IgD-negative memory B cell (primary cell): ENCODE measurements around the gene ZP2. TPM values are rescaled to one million over a fixed set of nuclear protein-coding genes. Genes with fewer than 3 reads are reported as not detected.
"Not testable (repeated sequence)": the region's sequence is repeated elsewhere in the genome, so short reads cannot be mapped to it uniquely, and the experiment has no call there.

ENCODE experiments used
- H3K27ac Mint-ChIP-seq, 3 donors: one replicate each; pipeline ENCODE4 v1.8.0; 2020 to 2022; ENCODE audit warnings: mild to moderate bottlenecking in 3 of 3, mixed read lengths in 3 of 3, moderate library complexity in 1 of 3
- H3K27me3 Mint-ChIP-seq: one replicate; pipeline ENCODE4 v1.8.0; 2021; ENCODE audit warnings: mixed read lengths
- H3K36me3 Mint-ChIP-seq: one replicate; pipeline ENCODE4 v1.8.0; 2020; ENCODE audit warnings: mild to moderate bottlenecking, mixed read lengths
- H3K4me1 Mint-ChIP-seq, 3 donors: one replicate each; pipeline ENCODE4 v1.8.0; 2020 to 2022; ENCODE audit warnings: mixed read lengths in 3 of 3, mild to moderate bottlenecking in 1 of 3
- H3K4me3 Mint-ChIP-seq, 4 donors: one replicate each; pipeline ENCODE4 v1.8.0; 2020 to 2022; ENCODE audit warnings: mild to moderate bottlenecking in 4 of 4, mixed read lengths in 4 of 4, moderate library complexity in 3 of 4
- H3K9me3 Mint-ChIP-seq, 3 donors: one replicate each; pipeline ENCODE4 v1.8.0; 2020 to 2021; ENCODE audit warnings: mixed read lengths in 3 of 3, mild to moderate bottlenecking in 1 of 3
- polyA plus RNA-seq: library from polyadenylated mRNA; unstranded; fragments of 300-500 nt; fragmentation: Illumina TruSeq; gene quantifications from one replicate; pipeline ENCODE4 v1.2.3, GENCODE V29; 2021

ZP2 gene
- not detected for polyA plus RNA-seq

DNA sequence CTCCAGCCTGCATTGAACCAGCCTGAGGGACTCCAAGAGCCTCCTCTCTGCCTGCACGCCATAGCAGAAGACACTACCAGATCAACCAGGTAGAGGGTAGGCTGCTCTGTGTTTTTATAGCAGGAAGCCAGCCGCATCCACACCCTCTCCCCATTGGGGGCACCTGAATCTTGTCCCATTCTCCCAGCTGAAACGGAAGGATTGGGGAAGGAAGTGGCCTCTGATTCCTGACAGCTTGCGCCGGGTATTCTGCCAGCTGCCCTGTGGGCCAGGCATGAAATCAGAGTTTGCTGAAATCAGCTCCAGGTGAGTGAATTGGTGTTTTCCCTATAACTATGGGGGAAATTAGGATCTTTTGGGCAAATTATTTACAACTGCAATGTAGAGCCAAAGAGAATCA is at the start of gene ZP2:
ZP2 (minus strand) TSS at position 89 of the 400 bp plus-strand sequence; CDS start at position 62, 27 bp downstream.
- H3K9me3 Mint-ChIP-seq: peaks cover 0 to under 1% (median 0%) of the 10 kb centered on the region in 3 donors
- H3K4me1 Mint-ChIP-seq: peaks cover 0 to 2% (median 0%) of the 10 kb centered on the region in 3 donors
- H3K4me3 Mint-ChIP-seq: no peak within 1 kb of the TSS
- peaks cover 4% of the 10 kb centered on the region for H3K36me3 Mint-ChIP-seq
- H3K27me3 Mint-ChIP-seq: peaks cover 23% of the 10 kb centered on the region
- H3K27ac Mint-ChIP-seq: no peak within 1 kb of the TSS

- peaks cover 10% of the 10 kb centered on the region for H3K27me3 Mint-ChIP-seq
- no peaks in the 10 kb centered on the region for H3K9me3 Mint-ChIP-seq
- no peak overlapping the region for H3K27ac Mint-ChIP-seq
- no peak overlapping the region for H3K4me3 Mint-ChIP-seq
- H3K4me1 Mint-ChIP-seq: peaks cover 1 to 3% (median 2%) of the 10 kb centered on the region in 3 donors
- H3K36me3 Mint-ChIP-seq: no peaks in the 10 kb centered on the region
These were observed 45.9 kb upstream of the ZP2 start for GRCh38 chr16:21257284-21257683.

GRCh38 chr16:21256636-21257035 is 45.3 kb upstream of the ZP2 start:
- Mint-ChIP-seq H3K4me1 (peaks cover 1 to 3% (median 2%) of the 10 kb centered on the region in 3 donors), H3K27me3 (peaks cover 10% of the 10 kb centered on the region), H3K4me3 (no peak overlapping the region), H3K9me3 (no peaks in the 10 kb centered on the region), H3K27ac (no peak overlapping the region), H3K36me3 (no peaks in the 10 kb centered on the region)

DNA sequence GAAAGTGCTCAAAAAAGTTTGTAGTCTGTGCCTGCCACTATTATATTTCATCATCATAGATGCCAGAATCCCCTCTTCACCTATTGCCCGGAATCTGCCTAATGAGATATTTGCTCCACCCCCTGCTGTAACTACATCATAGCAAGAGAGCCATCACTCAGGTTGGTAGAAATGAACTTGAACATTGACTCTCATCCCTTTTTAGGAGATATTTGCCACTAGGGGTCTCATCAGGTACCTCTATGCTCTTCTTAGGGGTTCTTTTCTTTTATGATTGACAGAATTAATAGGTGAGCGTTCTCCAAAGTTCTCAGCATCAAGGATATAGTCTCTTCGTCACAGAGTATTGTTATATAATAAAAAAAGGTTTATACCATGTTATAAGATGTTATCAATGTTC is 42.1 kb upstream of the ZP2 start:
- Mint-ChIP-seq H3K4me1 (peaks cover 6 to 10% (median 9%) of the 10 kb centered on the region in 3 donors), H3K36me3 (no peaks in the 10 kb centered on the region), H3K27me3 (peaks cover 18% of the 10 kb centered on the region), H3K4me3 (no peak overlapping the region), H3K9me3 (no peaks in the 10 kb centered on the region), H3K27ac (no peak overlapping the region)

DNA sequence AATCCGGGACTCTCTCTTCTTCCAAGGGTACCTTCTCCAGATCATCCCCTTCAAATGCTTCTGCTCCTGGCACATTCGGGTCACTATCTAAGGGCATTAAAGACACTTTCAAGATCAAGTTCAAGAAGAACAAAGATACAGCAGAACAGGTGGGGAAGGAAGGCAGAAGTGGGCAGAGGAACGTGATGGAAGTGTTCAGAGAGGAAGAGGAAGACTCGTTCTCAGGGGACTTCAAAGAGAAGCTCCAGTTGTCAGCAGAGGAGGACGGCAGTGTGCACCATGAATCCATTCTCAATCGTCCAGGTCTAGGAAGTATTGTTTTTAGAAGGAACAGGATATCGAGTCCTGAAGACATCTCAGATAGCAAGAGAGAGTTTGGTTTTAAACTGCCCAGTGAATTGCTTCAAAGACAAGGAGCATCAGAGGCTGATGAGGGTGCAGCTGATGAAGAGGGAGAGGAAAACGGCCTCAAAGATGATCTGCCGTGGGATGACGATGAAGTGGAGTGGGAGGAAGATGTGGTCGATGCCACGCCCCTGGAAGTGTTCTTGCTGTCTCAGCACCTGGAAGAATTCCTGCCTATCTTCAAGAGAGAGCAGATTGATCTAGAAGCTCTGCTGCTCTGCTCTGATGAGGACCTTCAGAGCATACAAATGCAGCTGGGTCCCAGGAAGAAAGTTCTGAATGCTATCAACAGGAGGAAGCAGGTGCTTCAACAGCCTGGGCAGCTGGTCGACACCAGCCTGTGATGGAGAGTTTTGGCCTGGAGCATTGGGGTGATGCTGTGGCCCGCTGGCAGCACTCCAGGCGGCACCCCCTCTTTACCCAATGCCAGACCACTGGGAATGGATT is 38.9 kb upstream of the ZP2 start:
- no peak overlapping the region for H3K27ac Mint-ChIP-seq

GRCh38 chr16:21248179-21248578 is 36.8 kb upstream of the ZP2 start:
- H3K9me3 Mint-ChIP-seq, H3K36me3 Mint-ChIP-seq, H3K4me3 Mint-ChIP-seq, H3K27ac Mint-ChIP-seq, H3K4me1 Mint-ChIP-seq: not testable (repeated sequence)
- peaks cover 11% of the 10 kb centered on the region for H3K27me3 Mint-ChIP-seq

More for the DNA sequence above, 38.9 kb upstream of the ZP2 start:
- no peaks in the 10 kb centered on the region for H3K9me3 Mint-ChIP-seq
- no peaks in the 10 kb centered on the region for H3K36me3 Mint-ChIP-seq
- no peak overlapping the region for H3K4me3 Mint-ChIP-seq
- H3K27me3 Mint-ChIP-seq: peaks cover 10% of the 10 kb centered on the region
- H3K4me1 Mint-ChIP-seq: peaks cover 6 to 10% (median 9%) of the 10 kb centered on the region in 3 donors

- H3K9me3 Mint-ChIP-seq: no peaks in the 10 kb centered on the region
- no peaks in the 10 kb centered on the region for H3K36me3 Mint-ChIP-seq
- H3K4me1 Mint-ChIP-seq: no peaks in the 10 kb centered on the region
- no peak overlapping the region for H3K4me3 Mint-ChIP-seq
- no peak overlapping the region for H3K27ac Mint-ChIP-seq
- H3K27me3 Mint-ChIP-seq: peaks cover 2% of the 10 kb centered on the region
These were observed 33.3 kb upstream of the ZP2 start for GRCh38 chr16:21244518-21245215.

DNA sequence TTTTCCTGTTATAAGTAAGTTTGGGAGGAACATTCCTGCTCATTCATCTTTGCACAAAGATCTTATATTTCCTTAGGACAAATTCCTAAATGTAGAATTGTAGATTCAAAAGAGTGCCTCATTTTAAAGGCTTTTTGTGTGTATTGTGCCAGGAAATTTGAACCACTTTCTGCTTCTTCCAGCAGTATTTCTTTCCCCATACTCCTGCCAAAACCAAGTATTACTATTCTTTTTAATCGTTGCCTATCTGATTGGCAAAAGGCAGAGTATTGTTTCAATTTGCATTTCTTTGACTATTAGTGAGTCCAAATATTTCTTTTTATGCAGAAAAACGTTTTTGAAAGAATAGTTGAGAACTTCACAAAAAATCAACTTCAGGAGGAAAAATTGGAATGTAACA is 31.4 kb upstream of the ZP2 start:
- Mint-ChIP-seq H3K4me3 (no peak overlapping the region), H3K36me3 (no peaks in the 10 kb centered on the region), H3K4me1 (no peaks in the 10 kb centered on the region), H3K27me3 (peaks cover 2% of the 10 kb centered on the region), H3K27ac (no peak overlapping the region), H3K9me3 (no peaks in the 10 kb centered on the region)

DNA sequence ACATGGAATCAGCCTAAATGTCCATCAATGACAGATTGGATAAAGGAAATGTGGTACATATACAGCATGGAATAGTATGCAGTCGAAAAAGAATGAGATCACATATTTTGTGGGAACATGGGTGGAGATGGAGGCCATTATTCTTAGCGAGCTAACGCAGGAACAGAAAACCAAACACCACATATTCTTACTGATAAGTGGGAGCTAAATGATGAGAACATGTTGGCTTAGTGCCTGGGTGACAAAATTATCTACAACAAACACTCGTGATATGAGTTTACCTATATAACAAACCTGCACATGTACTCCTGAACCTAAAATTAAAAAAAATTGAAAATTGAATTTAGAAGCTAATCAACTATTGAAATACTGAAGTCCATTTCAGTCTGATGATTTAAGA is 28.3 kb upstream of the ZP2 start:
- Mint-ChIP-seq H3K4me3 (no peak overlapping the region), H3K4me1 (no peaks in the 10 kb centered on the region), H3K9me3 (peaks cover 0 to 2% (median 1%) of the 10 kb centered on the region in 3 donors), H3K36me3 (no peaks in the 10 kb centered on the region), H3K27ac (no peak overlapping the region), H3K27me3 (no peaks in the 10 kb centered on the region)

DNA sequence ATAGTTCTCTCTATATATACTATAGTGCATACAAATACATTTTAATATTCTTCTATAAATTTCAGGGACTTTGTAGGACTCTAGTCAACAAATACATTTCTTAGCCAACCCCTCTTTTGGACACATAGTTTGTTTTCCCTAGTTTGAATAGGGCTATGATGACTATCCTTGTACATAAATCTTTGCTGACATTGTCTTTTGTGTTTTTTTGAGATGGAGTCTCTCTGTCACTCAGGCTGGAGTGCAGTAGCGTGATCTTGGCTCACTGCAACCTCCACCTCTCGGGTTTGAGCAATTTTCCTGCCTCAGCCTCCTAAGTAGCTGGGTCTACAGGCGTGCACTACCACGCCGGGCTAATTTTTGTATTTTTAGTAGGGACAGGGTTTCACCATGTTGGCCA is 25.5 kb upstream of the ZP2 start:
- H3K27ac Mint-ChIP-seq: no peak overlapping the region
- peaks cover 7% of the 10 kb centered on the region for H3K27me3 Mint-ChIP-seq
- H3K4me1 Mint-ChIP-seq: no peaks in the 10 kb centered on the region
- peaks cover 0 to 2% (median 1%) of the 10 kb centered on the region in 3 donors for H3K9me3 Mint-ChIP-seq
- no peaks in the 10 kb centered on the region for H3K36me3 Mint-ChIP-seq
- no peak overlapping the region for H3K4me3 Mint-ChIP-seq

- Mint-ChIP-seq H3K4me3 (no peak overlapping the region), H3K27me3 (peaks cover 14% of the 10 kb centered on the region), H3K27ac (no peak overlapping the region)
These were observed 23.8 kb upstream of the ZP2 start for GRCh38 chr16:21235199-21235585.

GRCh38 chr16:21233521-21234150 is 22.3 kb upstream of the ZP2 start, which contains the start of gene ANKS4B:
Gene ANKS4B (plus strand): TSS chr16:21233699. CDS start chr16:21233738, 39 bp downstream.
- H3K27ac Mint-ChIP-seq: no peak within 1 kb of the TSS
- peaks cover 19% of the 10 kb centered on the region for H3K27me3 Mint-ChIP-seq
- peaks cover 0 to 2% (median 1%) of the 10 kb centered on the region in 3 donors for H3K9me3 Mint-ChIP-seq
- H3K36me3 Mint-ChIP-seq: no peaks in the 10 kb centered on the region
- no peak within 1 kb of the TSS for H3K4me3 Mint-ChIP-seq
- no peaks in the 10 kb centered on the region for H3K4me1 Mint-ChIP-seq

More at GRCh38 chr16:21235199-21235585, 23.8 kb upstream of the ZP2 start:
- Mint-ChIP-seq H3K4me1 (no peaks in the 10 kb centered on the region), H3K36me3 (no peaks in the 10 kb centered on the region), H3K9me3 (peaks cover 0 to 2% (median 1%) of the 10 kb centered on the region in 3 donors)

- H3K27ac Mint-ChIP-seq: no peak overlapping the region
- H3K9me3 Mint-ChIP-seq: peaks cover 0 to 2% (median 1%) of the 10 kb centered on the region in 3 donors
- peaks cover 19% of the 10 kb centered on the region for H3K27me3 Mint-ChIP-seq
- no peaks in the 10 kb centered on the region for H3K4me1 Mint-ChIP-seq
- H3K36me3 Mint-ChIP-seq: no peaks in the 10 kb centered on the region
- H3K4me3 Mint-ChIP-seq: no peak overlapping the region
These were observed 21.7 kb upstream of the ZP2 start for GRCh38 chr16:21233045-21233520.

DNA sequence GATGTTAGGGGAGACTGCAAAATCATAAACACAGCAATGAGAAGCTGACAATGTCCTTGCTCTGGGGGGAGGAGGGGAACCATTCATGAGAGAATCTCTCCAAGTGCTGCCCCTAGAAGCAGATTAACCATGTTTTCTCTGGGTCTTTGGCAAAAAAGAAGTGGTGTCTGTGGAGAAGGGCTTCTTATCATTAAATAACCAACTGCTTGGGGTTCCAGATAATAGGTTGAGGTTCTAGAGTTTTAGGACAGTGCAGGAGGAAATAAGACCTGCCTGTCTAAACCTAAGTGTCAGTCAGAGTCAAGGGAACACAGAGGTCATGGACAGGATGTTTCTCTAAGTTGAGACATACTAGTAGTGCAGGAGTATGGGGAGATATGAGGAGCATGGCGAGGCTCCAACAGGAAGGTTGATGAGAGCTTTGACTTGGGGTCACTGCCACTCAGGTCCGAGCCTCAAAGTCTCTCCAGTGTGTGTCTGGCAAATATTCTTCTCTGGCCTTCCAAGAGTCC is 17.0 kb upstream of the ZP2 start:
- peaks cover 0 to 2% (median 0%) of the 10 kb centered on the region in 3 donors for H3K4me1 Mint-ChIP-seq
- H3K36me3 Mint-ChIP-seq: no peaks in the 10 kb centered on the region
- H3K27ac Mint-ChIP-seq: no peak overlapping the region
- no peaks in the 10 kb centered on the region for H3K9me3 Mint-ChIP-seq
- H3K27me3 Mint-ChIP-seq: peaks cover 32% of the 10 kb centered on the region
- H3K4me3 Mint-ChIP-seq: no peak overlapping the region

- H3K27ac Mint-ChIP-seq: no peak overlapping the region
- H3K4me3 Mint-ChIP-seq: no peak overlapping the region
- H3K4me1 Mint-ChIP-seq: peaks cover 0 to 2% (median 0%) of the 10 kb centered on the region in 3 donors
- H3K36me3 Mint-ChIP-seq: no peaks in the 10 kb centered on the region
- H3K9me3 Mint-ChIP-seq: no peaks in the 10 kb centered on the region
- peaks cover 27% of the 10 kb centered on the region for H3K27me3 Mint-ChIP-seq
These were observed 16.5 kb upstream of the ZP2 start for GRCh38 chr16:21227866-21228265.
